H1 (cell line): ENCODE data around the gene PRDX2. TPM values are rescaled to one million over a fixed set of nuclear protein-coding genes. Genes with fewer than 3 reads are reported as not detected.

Source experiments
- BACH1 ChIP-seq: IDR thresholded peaks from 2 replicates; pipeline ENCODE4 v1.6.1; 2012; ENCODE audit warnings: low read length, improper control_type of control experiment
- BCL11A ChIP-seq, 2 experiments: IDR thresholded peaks; one replicate each; pipeline ENCODE4 v1.6.1; 2011; ENCODE audit warnings: low read depth in 2 of 2, low read length in 2 of 2, mild to moderate bottlenecking in 2 of 2
- CBX5 ChIP-seq: fragments of 300-800, 300-1000 bp; sonication (generic); IDR thresholded peaks from 2 replicates; pipeline ENCODE4 v1.7.1; 2016; ENCODE audit warnings: antibody characterized with exemption, low read length, low read depth
- CTBP2 ChIP-seq: IDR thresholded peaks from 2 replicates; pipeline ENCODE4 v1.7.0; 2011; ENCODE audit warnings: borderline replicate concordance, mild to moderate bottlenecking, moderate library complexity, mixed read lengths, low read length; ENCODE audit not compliant: insufficient read depth, insufficient read length
- EP300 ChIP-seq, 2 experiments: IDR thresholded peaks; 1 replicate in 1 of 2; 2 replicates in 1 of 2; pipeline ENCODE4 v1.6.1; 2011 to 2012; ENCODE audit warnings: low read depth in 2 of 2, low read length in 2 of 2, mild to moderate bottlenecking in 2 of 2, borderline replicate concordance in 1 of 2, inconsistent platforms in 1 of 2, moderate library complexity in 1 of 2
- JUN ChIP-seq: IDR thresholded peaks from 2 replicates; pipeline ENCODE4 v1.6.1; 2011; ENCODE audit warnings: low read depth, mild to moderate bottlenecking, improper control_type of control experiment, low read length
- KDM1A ChIP-seq: fragments of 200-600, 300-600 bp; sonication (generic); IDR thresholded peaks from 2 replicates; pipeline ENCODE4 v1.7.1; 2016; ENCODE audit warnings: mild to moderate bottlenecking, low read length, borderline replicate concordance
- NANOG ChIP-seq: IDR thresholded peaks from 2 replicates; pipeline ENCODE4 v1.6.1; 2011; ENCODE audit warnings: low read length, low read depth, mild to moderate bottlenecking, inconsistent platforms; ENCODE audit not compliant: insufficient read depth, poor library complexity, severe bottlenecking
- POLR2AphosphoS5 ChIP-seq: IDR thresholded peaks from 2 replicates; pipeline ENCODE4 v1.6.1; 2011; ENCODE audit warnings: low read depth, low read length
- RNF2 ChIP-seq: fragments of 200-900, 300-1000 bp; sonication (generic); IDR thresholded peaks from 2 replicates; pipeline ENCODE4 v1.7.1; 2016; ENCODE audit warnings: borderline replicate concordance, low read depth, mild to moderate bottlenecking, antibody characterized with exemption, low read length; ENCODE audit not compliant: poor library complexity, severe bottlenecking; ENCODE audit errors: missing control alignments
- SIX5 ChIP-seq: IDR thresholded peaks from 2 replicates; pipeline ENCODE4 v1.6.1; 2011; ENCODE audit warnings: mild to moderate bottlenecking, low read depth, low read length
- SP4 ChIP-seq: IDR thresholded peaks from 2 replicates; pipeline ENCODE4 v1.6.1; 2012; ENCODE audit warnings: low read length, inconsistent platforms
- SRF ChIP-seq: IDR thresholded peaks from 2 replicates; pipeline ENCODE4 v1.6.1; 2011; ENCODE audit warnings: mild to moderate bottlenecking, low read depth, low read length, moderate library complexity
- TBP ChIP-seq: IDR thresholded peaks from 2 replicates; pipeline ENCODE4 v1.6.1; 2011; ENCODE audit warnings: low read depth, low read length, improper control_type of control experiment
- TEAD4 ChIP-seq: IDR thresholded peaks from 2 replicates; pipeline ENCODE4 v1.6.1; 2012; ENCODE audit warnings: low read depth, low read length, inconsistent platforms, mixed read lengths
- polyA plus RNA-seq, 7 experiments: library from polyadenylated mRNA; depleted of rRNA in 3 of 7; stranded (reverse) in 5 of 7; unstranded in 2 of 7; fragments of >200 nt in 5 of 7; fragments of 200-250 nt in 2 of 7; gene quantifications; 1 replicate in 5 of 7; 2 replicates in 1 of 7; 4 replicates in 1 of 7; pipeline versions ENCODE4 v1.2.1 to v1.2.3, GENCODE V29; 2011 to 2013; ENCODE audit warnings: missing spikeins in 2 of 7, mixed read lengths in 2 of 7
- total RNA-seq: library from RNA; stranded (reverse); fragmentation: NEBNext Ultra II Directional; extraction: Animal tissue kit (Norgen Biotek cat#: 25700); gene quantifications from 2 replicates; pipeline ENCODE4 v1.2.1, GENCODE V29; 2021
- TF ChIP-seq, protein P1 (sequence below): IDR thresholded peaks from 2 replicates; pipeline ENCODE4 v1.6.1; 2011; ENCODE audit warnings: low read length, improper control_type of control experiment
- TF ChIP-seq, protein P2 (sequence below): IDR thresholded peaks from 2 replicates; pipeline ENCODE4 v1.6.1; 2012; ENCODE audit warnings: inconsistent platforms
- TF ChIP-seq, protein P3 (sequence below): IDR thresholded peaks from 2 replicates; pipeline ENCODE4 v1.6.1; 2012; ENCODE audit warnings: inconsistent platforms

The PRDX2 gene
- total and polyA plus RNA-seq, 2 of the 8 experiments (the other 6 are each of a cell fraction or from before 2014, with no cell fraction given), result 380 to 748 TPM

DNA sequence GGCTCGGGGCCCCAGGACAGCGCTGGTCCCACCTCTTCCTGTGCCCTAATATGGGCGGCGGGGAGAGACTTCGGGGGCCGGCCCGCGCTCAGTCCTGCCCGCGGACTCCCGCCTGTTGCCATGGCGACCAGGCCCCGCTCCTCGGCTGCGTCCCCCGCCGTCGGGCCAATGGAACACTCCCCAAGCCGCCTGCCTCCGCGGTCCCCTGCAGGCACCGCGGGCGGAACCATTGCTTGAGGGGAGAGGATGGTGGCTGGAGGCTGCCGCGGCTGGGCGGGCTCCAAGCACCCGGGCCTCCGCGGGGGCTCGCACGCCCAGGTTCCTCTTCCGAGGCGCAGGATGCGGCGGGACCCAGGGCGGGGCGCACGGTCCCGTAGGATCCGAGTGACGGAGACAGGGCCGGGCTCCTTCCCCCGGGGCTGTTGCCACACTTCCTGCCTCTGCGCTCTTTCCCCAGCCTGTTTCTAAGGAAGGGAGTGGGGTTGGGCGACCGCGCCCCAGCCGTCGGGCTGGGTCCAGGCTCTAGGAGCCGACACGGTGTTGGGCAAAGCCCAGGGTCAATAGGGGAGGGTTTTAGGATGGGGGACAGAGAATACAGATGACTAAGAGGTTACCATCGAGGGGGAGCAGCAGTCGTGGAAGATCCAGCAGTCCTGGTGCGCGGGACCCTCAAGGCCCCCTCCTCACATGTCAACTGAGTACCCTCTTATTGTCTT lies 11.5 kb downstream of the PRDX2 start (continued):
- TF ChIP-seq, protein P1, sequence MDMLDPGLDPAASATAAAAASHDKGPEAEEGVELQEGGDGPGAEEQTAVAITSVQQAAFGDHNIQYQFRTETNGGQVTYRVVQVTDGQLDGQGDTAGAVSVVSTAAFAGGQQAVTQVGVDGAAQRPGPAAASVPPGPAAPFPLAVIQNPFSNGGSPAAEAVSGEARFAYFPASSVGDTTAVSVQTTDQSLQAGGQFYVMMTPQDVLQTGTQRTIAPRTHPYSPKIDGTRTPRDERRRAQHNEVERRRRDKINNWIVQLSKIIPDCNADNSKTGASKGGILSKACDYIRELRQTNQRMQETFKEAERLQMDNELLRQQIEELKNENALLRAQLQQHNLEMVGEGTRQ, result no peak
- no peak for TF ChIP-seq CTBP2
- TF ChIP-seq, protein P2, sequence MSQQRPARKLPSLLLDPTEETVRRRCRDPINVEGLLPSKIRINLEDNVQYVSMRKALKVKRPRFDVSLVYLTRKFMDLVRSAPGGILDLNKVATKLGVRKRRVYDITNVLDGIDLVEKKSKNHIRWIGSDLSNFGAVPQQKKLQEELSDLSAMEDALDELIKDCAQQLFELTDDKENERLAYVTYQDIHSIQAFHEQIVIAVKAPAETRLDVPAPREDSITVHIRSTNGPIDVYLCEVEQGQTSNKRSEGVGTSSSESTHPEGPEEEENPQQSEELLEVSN, result peak; percentile 62
- peak; percentile 97 for TF ChIP-seq SRF
- TF ChIP-seq EP300 (IDR thresholded peaks at IDR 0.05; ENCODE audit: borderline replicate concordance in 1 of 2, low read depth in 2 of 2, low read length in 2 of 2), result peak in 1 of 2 experiments; percentile 100; a peak in 2 of 3 replicates
- TF ChIP-seq SIX5, result peak; percentile 12; the same call in 1 of the 2 replicates
- no peak for TF ChIP-seq KDM1A
- TF ChIP-seq TEAD4, result no peak
- TF ChIP-seq BACH1, result no peak
- peak; percentile 32 for TF ChIP-seq NANOG
- TF ChIP-seq RNF2, result no peak
- TF ChIP-seq BCL11A (IDR thresholded peaks at IDR 0.05; ENCODE audit: low read depth in 2 of 2, low read length in 2 of 2), result no peak
- no peak for TF ChIP-seq TBP
- TF ChIP-seq, protein P3, sequence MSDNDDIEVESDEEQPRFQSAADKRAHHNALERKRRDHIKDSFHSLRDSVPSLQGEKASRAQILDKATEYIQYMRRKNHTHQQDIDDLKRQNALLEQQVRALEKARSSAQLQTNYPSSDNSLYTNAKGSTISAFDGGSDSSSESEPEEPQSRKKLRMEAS, result peak; percentile 75
- no peak for TF ChIP-seq CBX5
- no peak for TF ChIP-seq SP4
- no peak for TF ChIP-seq JUN
- no peak for TF ChIP-seq POLR2AphosphoS5
